H1 (cell line): ENCODE results near the gene VSIG10L. TPM values are rescaled to one million over a fixed set of nuclear protein-coding genes. Genes with fewer than 3 reads are reported as not detected.

Experiments
- CHD2 ChIP-seq: IDR thresholded peaks from 2 replicates; pipeline ENCODE4 v1.6.1; 2012; ENCODE audit warnings: low read length, improper control_type of control experiment
- EGR1 ChIP-seq: IDR thresholded peaks from 2 replicates; pipeline ENCODE4 v1.6.1; 2011; ENCODE audit warnings: low read depth, low read length, borderline replicate concordance
- HDAC6 ChIP-seq: IDR thresholded peaks from one replicate; pipeline ENCODE4 v1.7.1; 2012; ENCODE audit warnings: low read depth, mild to moderate bottlenecking, inconsistent platforms, low read length, moderate library complexity
- RNF2 ChIP-seq: fragments of 200-900, 300-1000 bp; sonication (generic); IDR thresholded peaks from 2 replicates; pipeline ENCODE4 v1.7.1; 2016; ENCODE audit warnings: borderline replicate concordance, low read depth, mild to moderate bottlenecking, antibody characterized with exemption, low read length; ENCODE audit not compliant: poor library complexity, severe bottlenecking; ENCODE audit errors: missing control alignments
- SIRT6 ChIP-seq: IDR thresholded peaks from one replicate; pipeline ENCODE4 v1.7.1; 2012; ENCODE audit warnings: low read length, inconsistent platforms
- SP1 ChIP-seq: IDR thresholded peaks from 2 replicates; pipeline ENCODE4 v1.6.1; 2011; ENCODE audit warnings: low read depth, low read length
- polyA plus RNA-seq, 7 experiments: library from polyadenylated mRNA; depleted of rRNA in 3 of 7; stranded (reverse) in 5 of 7; unstranded in 2 of 7; fragments of >200 nt in 5 of 7; fragments of 200-250 nt in 2 of 7; gene quantifications; 1 replicate in 5 of 7; 2 replicates in 1 of 7; 4 replicates in 1 of 7; pipeline versions ENCODE4 v1.2.1 to v1.2.3, GENCODE V29; 2011 to 2013; ENCODE audit warnings: missing spikeins in 2 of 7, mixed read lengths in 2 of 7
- total RNA-seq: library from RNA; stranded (reverse); fragmentation: NEBNext Ultra II Directional; extraction: Animal tissue kit (Norgen Biotek cat#: 25700); gene quantifications from 2 replicates; pipeline ENCODE4 v1.2.1, GENCODE V29; 2021

Gene VSIG10L
- total and polyA plus RNA-seq, 2 of the 8 experiments (the other 6 are each of a cell fraction or from before 2014, with no cell fraction given), result 10.3 to 10.4 TPM

DNA sequence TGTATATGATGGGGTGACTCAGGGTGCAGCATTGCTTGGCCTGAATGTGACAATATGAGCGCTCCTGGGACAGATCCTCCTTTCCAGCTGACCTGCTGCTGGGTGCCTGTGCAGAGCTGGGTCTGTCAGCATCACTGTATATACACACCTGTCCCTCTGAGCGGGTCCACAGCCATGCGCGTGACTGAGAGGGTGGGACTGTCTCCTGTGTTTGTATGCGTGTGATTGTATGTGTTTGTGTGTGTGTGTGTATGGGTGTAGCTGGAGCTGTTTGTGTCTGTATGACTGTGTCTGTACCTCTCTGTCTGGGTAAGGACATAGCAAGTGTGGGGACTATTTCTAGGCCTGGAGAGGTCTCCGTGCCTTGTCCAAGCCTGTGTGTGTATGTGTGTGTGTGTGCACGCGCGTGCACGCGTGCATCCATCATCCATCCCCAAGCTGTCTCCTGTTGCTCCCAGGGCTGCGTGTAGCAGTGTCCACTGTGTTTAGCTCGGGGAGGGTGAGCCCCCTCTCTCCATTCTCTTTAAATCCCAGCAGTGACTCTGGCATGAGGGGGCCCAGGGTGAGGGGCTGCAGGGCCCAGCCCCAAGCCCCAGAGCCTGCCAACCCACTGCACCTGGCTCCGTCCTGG is 22.2 kb downstream of the VSIG10L start (continued):
- TF ChIP-seq HDAC6, result no peak
- TF ChIP-seq CHD2, result no peak
- no peak for TF ChIP-seq EGR1
- no peak for TF ChIP-seq RNF2
- no peak for TF ChIP-seq SIRT6
- no peak for TF ChIP-seq SP1
